HG03280 (cell line): ENCODE results near the gene AP3D1.

ENCODE experiments used
- ATAC-seq: cut with Tn5 transposase; IDR thresholded peaks from one replicate; pipeline ENCODE4 v1.9.1; 2021; ENCODE audit warnings: mild to moderate bottlenecking, moderate library complexity; ENCODE audit not compliant: unreplicated experiment

Gene AP3D1

GRCh38 chr19:2070436-2070827 is 80.9 kb downstream of the AP3D1 start:
- ATAC-seq = no peak

GRCh38 chr19:2064788-2065524 is 86.4 kb downstream of the AP3D1 start:
- ATAC-seq = no peak

GRCh38 chr19:2064395-2064787 is 87.0 kb downstream of the AP3D1 start:
- ATAC-seq = no peak

GRCh38 chr19:2063824-2064223 is 87.5 kb downstream of the AP3D1 start:
- ATAC-seq = no peak

GRCh38 chr19:2062770-2063169 is 88.6 kb downstream of the AP3D1 start:
- ATAC-seq = no peak

- no peak for ATAC-seq
These were observed 89.0 kb downstream of the AP3D1 start for GRCh38 chr19:2062389-2062729.

GRCh38 chr19:2061495-2062388 is 89.6 kb downstream of the AP3D1 start:
- ATAC-seq = peak; percentile 82

GRCh38 chr19:2060884-2061494 is 90.4 kb downstream of the AP3D1 start:
- peak; percentile 28 for ATAC-seq

GRCh38 chr19:2059422-2060201 is 91.8 kb downstream of the AP3D1 start:
- no peak for ATAC-seq

GRCh38 chr19:2058570-2059421 is 92.6 kb downstream of the AP3D1 start:
- ATAC-seq = no peak

GRCh38 chr19:2057484-2058469 is 93.6 kb downstream of the AP3D1 start:
- ATAC-seq = no peak

- ATAC-seq = no peak
These were observed 94.6 kb downstream of the AP3D1 start for GRCh38 chr19:2056837-2057192.

- no peak for ATAC-seq
These were observed 95.2 kb downstream of the AP3D1 start for GRCh38 chr19:2055931-2056836.

- ATAC-seq = no peak
These were observed 96.6 kb downstream of the AP3D1 start for GRCh38 chr19:2054763-2055162.

- ATAC-seq = no peak
These were observed 97.6 kb downstream of the AP3D1 start for GRCh38 chr19:2053601-2054389.

- no peak for ATAC-seq
These were observed 99.3 kb downstream of the AP3D1 start for GRCh38 chr19:2051773-2052704.
